A549 (cell line): Measurements from ENCODE around the gene KCNE4.

Experiments
- BCL3 ChIP-seq: fragments of >200 bp; sonication (Bioruptor Twin); formaldehyde crosslinking; IDR thresholded peaks from 3 replicates; pipeline ENCODE4 v1.6.1; 2016
- CHD4 ChIP-seq: fragments of 200-600 bp; sonication (generic); IDR thresholded peaks from 2 replicates; pipeline ENCODE4 v1.6.1; 2016; ENCODE audit warnings: antibody characterized with exemption, mild to moderate bottlenecking, borderline replicate concordance
- CTCF ChIP-seq: fragments of >200 bp; sonication (Bioruptor Twin); formaldehyde crosslinking; IDR thresholded peaks from 3 replicates; pipeline ENCODE4 v1.5.1; 2016
- EP300 ChIP-seq, 2 experiments: fragments of >200 bp; sonication (Bioruptor Twin); formaldehyde crosslinking; IDR thresholded peaks; 2 replicates in 1 of 2; 3 replicates in 1 of 2; pipeline ENCODE4 v1.6.1; 2016 to 2017
- HMGXB4 ChIP-seq: fragments of 250-450 bp; sonication (Bioruptor Pico); IDR thresholded peaks from 2 replicates; pipeline ENCODE4 v1.5.0; 2021; ENCODE audit warnings: mild to moderate bottlenecking, moderate library complexity, borderline replicate concordance
- JUNB ChIP-seq: fragments of >200 bp; sonication (Bioruptor Twin); formaldehyde crosslinking; IDR thresholded peaks from 2 replicates; pipeline ENCODE4 v1.6.1; 2016
- KDM1A ChIP-seq: fragments of 200-600 bp; sonication (generic); IDR thresholded peaks from 2 replicates; pipeline ENCODE4 v1.6.1; 2016; ENCODE audit warnings: low read depth, mild to moderate bottlenecking
- MAFK ChIP-seq: fragments of 450-650 bp; IDR thresholded peaks from 2 replicates; pipeline ENCODE4 v1.6.1; 2014; ENCODE audit not compliant: partially characterized antibody
- MYC ChIP-seq: IDR thresholded peaks from 2 replicates; pipeline ENCODE4 v1.6.1; 2012; ENCODE audit warnings: mild to moderate bottlenecking, inconsistent platforms, low read length, improper control_type of control experiment, borderline replicate concordance
- PHF8 ChIP-seq: fragments of 200-600 bp; sonication (generic); IDR thresholded peaks from 2 replicates; pipeline ENCODE4 v1.6.1; 2016; ENCODE audit warnings: low read depth, mild to moderate bottlenecking, antibody characterized with exemption, moderate library complexity, borderline replicate concordance
- RAD21 ChIP-seq, 2 experiments: fragments of >200 bp in 1 of 2; sonication (Bioruptor Twin) in 1 of 2; formaldehyde crosslinking in 1 of 2; IDR thresholded peaks in 1 of 2; conservative IDR thresholded peaks in 1 of 2; 2 replicates in 1 of 2; 3 replicates in 1 of 2; pipeline ENCODE4 v1.6.1; 2012 to 2018; ENCODE audit warnings: inconsistent platforms in 1 of 2
- RCOR1 ChIP-seq: fragments of 150-350 bp; IDR thresholded peaks from 2 replicates; pipeline ENCODE4 v1.6.1; 2014; ENCODE audit warnings: antibody characterized with exemption, low read length, low read depth
- REST ChIP-seq: fragments of 200-600 bp; sonication (generic); IDR thresholded peaks from 2 replicates; pipeline ENCODE4 v1.6.1; 2016; ENCODE audit warnings: antibody characterized with exemption, mild to moderate bottlenecking, moderate library complexity
- RNF2 ChIP-seq: fragments of 200-600 bp; sonication (generic); IDR thresholded peaks from 2 replicates; pipeline ENCODE4 v1.6.1; 2016; ENCODE audit warnings: low read depth, mild to moderate bottlenecking, antibody characterized with exemption, moderate library complexity, borderline replicate concordance

- no peak for TF ChIP-seq REST
- TF ChIP-seq EP300 (IDR thresholded peaks at IDR 0.05): no peak
- TF ChIP-seq HMGXB4 (CRISPR knock-in tag): no peak
- TF ChIP-seq CTCF: no peak
- no peak for TF ChIP-seq KDM1A
- TF ChIP-seq RAD21 (conservative IDR thresholded peaks at IDR 0.05 in 1 of 2, IDR thresholded peaks at IDR 0.05 in 1 of 2): no peak
- no peak for TF ChIP-seq BCL3
- TF ChIP-seq MYC: no peak
- TF ChIP-seq MAFK: no peak
- TF ChIP-seq JUNB: no peak
- no peak for TF ChIP-seq CHD4
- TF ChIP-seq PHF8: no peak
- TF ChIP-seq RCOR1: no peak
- no peak for TF ChIP-seq RNF2
These were observed 20.8 kb downstream of the KCNE4 start for GRCh38 chr2:223072826-223073225.
